ENCODE results near the gene FAM24A.

Gene FAM24A

GRCh38 chr10:122931088-122931906 is 20.9 kb downstream of the FAM24A start:
- no peak for DNase-seq

- no peak for DNase-seq
These were observed 28.9 kb downstream of the FAM24A start for GRCh38 chr10:122939133-122939855.

- DNase-seq: no peak
These were observed 29.6 kb downstream of the FAM24A start for GRCh38 chr10:122939856-122940543.

- no peak for DNase-seq
These were observed 38.9 kb downstream of the FAM24A start for GRCh38 chr10:122949296-122949695.

GRCh38 chr10:122953902-122954730 is 43.7 kb downstream of the FAM24A start, which contains the start of gene C10orf88:
C10orf88 (minus strand) TSS chr10:122954227; CDS start chr10:122954178, 49 bp downstream.
- DNase-seq: peak; percentile 99

- no peak for DNase-seq
These were observed 44.3 kb downstream of the FAM24A start for GRCh38 chr10:122954731-122955050.

GRCh38 chr10:122955892-122956291 is 45.5 kb downstream of the FAM24A start:
- DNase-seq: no peak

- no peak for DNase-seq
These were observed 47.1 kb downstream of the FAM24A start for GRCh38 chr10:122957474-122957873.

- no peak for DNase-seq
These were observed 52.0 kb downstream of the FAM24A start for GRCh38 chr10:122962405-122962804.
